Loucy (cell line): ENCODE measurements around the gene KRT8.

Source experiments
- H2AFZ ChIP-seq: fragments of 200-600 bp; sonication (generic); 2 replicates; pipeline ENCODE4 v1.6.0; 2016; ENCODE audit warnings: antibody characterized with exemption, mild to moderate bottlenecking, low read length, moderate library complexity
- H3F3A ChIP-seq: fragments of 200-600 bp; 2 replicates; pipeline ENCODE4 v1.6.0; 2016; ENCODE audit warnings: antibody characterized with exemption, low read depth, mild to moderate bottlenecking
- H3K27me3 ChIP-seq: fragments of 200-600 bp; sonication (generic); 2 replicates; pipeline ENCODE4 v1.6.1; 2014; ENCODE audit warnings: low read length, mild to moderate bottlenecking; ENCODE audit not compliant: insufficient read depth, poor library complexity, severe bottlenecking
- H3K36me3 ChIP-seq: fragments of 200-600 bp; sonication (generic); 2 replicates; pipeline ENCODE4 v1.6.1; 2016; ENCODE audit warnings: low read length; ENCODE audit not compliant: insufficient read depth
- H3K4me1 ChIP-seq: fragments of 200-600 bp; sonication (generic); 2 replicates; pipeline ENCODE4 v1.5.1; 2014; ENCODE audit warnings: low read length, mild to moderate bottlenecking; ENCODE audit not compliant: insufficient read depth, poor library complexity, severe bottlenecking
- H3K4me2 ChIP-seq: fragments of 200-600 bp; sonication (generic); 2 replicates; pipeline ENCODE4 v1.6.0; 2014; ENCODE audit warnings: antibody characterized with exemption, low read length, low read depth, mild to moderate bottlenecking; ENCODE audit not compliant: poor library complexity, severe bottlenecking
- H3K4me3 ChIP-seq: fragments of 200-600 bp; sonication (generic); 2 replicates; pipeline ENCODE4 v1.5.1; 2014; ENCODE audit warnings: low read length, mild to moderate bottlenecking, mixed read lengths; ENCODE audit not compliant: poor library complexity, severe bottlenecking
- H3K79me2 ChIP-seq: fragments of 200-600 bp; sonication (generic); 2 replicates; pipeline ENCODE4 v1.6.1; 2014; ENCODE audit warnings: low read length; ENCODE audit not compliant: insufficient read depth
- H3K9ac ChIP-seq: fragments of 200-600 bp; sonication (generic); 2 replicates; pipeline ENCODE4 v1.6.0; 2014; ENCODE audit warnings: mild to moderate bottlenecking, low read depth, low read length, moderate library complexity; ENCODE audit not compliant: poor library complexity, severe bottlenecking
- H3K9me2 ChIP-seq: fragments of 200-600 bp; sonication (generic); replicated peaks from 2 replicates; pipeline ENCODE4 v1.6.1; 2016; ENCODE audit warnings: low read depth, low read length, mixed read lengths
- H3K9me3 ChIP-seq: fragments of 200-600 bp; sonication (generic); 2 replicates; pipeline ENCODE4 v1.6.1; 2014; ENCODE audit warnings: mild to moderate bottlenecking, antibody characterized with exemption, low read length, low read depth; ENCODE audit not compliant: insufficient read depth
- H4K20me1 ChIP-seq: fragments of 200-600 bp; sonication (generic); 2 replicates; pipeline ENCODE4 v1.6.0; 2014; ENCODE audit warnings: antibody characterized with exemption, low read length, mild to moderate bottlenecking; ENCODE audit not compliant: insufficient read depth, poor library complexity, severe bottlenecking
- EZH2phosphoT487 ChIP-seq: fragments of 200-600 bp; IDR thresholded peaks from 2 replicates; pipeline ENCODE4 v1.6.1; 2018; ENCODE audit warnings: antibody characterized with exemption, mild to moderate bottlenecking, moderate library complexity, borderline replicate concordance
- TF ChIP-seq, protein P1 (sequence below): fragments of 200-600 bp; sonication (generic); conservative IDR thresholded peaks from 2 replicates; pipeline ENCODE4 v1.5.1; 2014; ENCODE audit warnings: mild to moderate bottlenecking, antibody characterized with exemption, low read length

Gene KRT8

DNA sequence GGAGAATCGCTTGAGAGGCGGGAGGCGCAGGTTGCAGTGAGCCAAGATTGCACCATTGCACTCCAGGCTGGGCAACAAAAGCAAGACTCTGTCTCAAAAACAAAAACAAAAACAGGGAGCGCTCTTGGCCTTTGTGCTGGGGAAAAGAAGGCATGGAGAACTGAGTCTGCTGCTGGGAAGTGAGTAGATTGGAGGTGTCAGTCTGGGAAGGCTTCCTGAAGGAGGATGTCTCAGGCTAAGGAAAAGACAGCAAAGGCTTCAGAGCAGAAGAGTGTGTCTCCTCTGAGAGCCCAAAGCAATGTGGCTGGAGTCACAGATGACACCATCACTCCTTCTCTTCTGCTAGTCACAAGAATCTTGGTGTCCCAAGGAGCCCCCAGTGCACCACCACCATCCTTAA, 23.1 kb upstream of the KRT8 start:
- Histone ChIP-seq H4K20me1 (no peaks in the 10 kb centered on the region), H3K9me3 (no peaks in the 10 kb centered on the region), H3K79me2 (no peaks in the 10 kb centered on the region), H3K36me3 (no peaks in the 10 kb centered on the region), H3K27me3 (no peaks in the 10 kb centered on the region), H3F3A (no peaks in the 10 kb centered on the region), H2AFZ (no peak overlapping the region), H3K4me1 (no peaks in the 10 kb centered on the region), H3K4me3 (no peak overlapping the region), H3K9me2 (no peaks in the 10 kb centered on the region), H3K9ac (no peak overlapping the region), H3K4me2 (no peak overlapping the region)
- TF ChIP-seq EZH2phosphoT487, result no peak
- TF ChIP-seq, protein P1, sequence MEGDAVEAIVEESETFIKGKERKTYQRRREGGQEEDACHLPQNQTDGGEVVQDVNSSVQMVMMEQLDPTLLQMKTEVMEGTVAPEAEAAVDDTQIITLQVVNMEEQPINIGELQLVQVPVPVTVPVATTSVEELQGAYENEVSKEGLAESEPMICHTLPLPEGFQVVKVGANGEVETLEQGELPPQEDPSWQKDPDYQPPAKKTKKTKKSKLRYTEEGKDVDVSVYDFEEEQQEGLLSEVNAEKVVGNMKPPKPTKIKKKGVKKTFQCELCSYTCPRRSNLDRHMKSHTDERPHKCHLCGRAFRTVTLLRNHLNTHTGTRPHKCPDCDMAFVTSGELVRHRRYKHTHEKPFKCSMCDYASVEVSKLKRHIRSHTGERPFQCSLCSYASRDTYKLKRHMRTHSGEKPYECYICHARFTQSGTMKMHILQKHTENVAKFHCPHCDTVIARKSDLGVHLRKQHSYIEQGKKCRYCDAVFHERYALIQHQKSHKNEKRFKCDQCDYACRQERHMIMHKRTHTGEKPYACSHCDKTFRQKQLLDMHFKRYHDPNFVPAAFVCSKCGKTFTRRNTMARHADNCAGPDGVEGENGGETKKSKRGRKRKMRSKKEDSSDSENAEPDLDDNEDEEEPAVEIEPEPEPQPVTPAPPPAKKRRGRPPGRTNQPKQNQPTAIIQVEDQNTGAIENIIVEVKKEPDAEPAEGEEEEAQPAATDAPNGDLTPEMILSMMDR, result no peak

DNA sequence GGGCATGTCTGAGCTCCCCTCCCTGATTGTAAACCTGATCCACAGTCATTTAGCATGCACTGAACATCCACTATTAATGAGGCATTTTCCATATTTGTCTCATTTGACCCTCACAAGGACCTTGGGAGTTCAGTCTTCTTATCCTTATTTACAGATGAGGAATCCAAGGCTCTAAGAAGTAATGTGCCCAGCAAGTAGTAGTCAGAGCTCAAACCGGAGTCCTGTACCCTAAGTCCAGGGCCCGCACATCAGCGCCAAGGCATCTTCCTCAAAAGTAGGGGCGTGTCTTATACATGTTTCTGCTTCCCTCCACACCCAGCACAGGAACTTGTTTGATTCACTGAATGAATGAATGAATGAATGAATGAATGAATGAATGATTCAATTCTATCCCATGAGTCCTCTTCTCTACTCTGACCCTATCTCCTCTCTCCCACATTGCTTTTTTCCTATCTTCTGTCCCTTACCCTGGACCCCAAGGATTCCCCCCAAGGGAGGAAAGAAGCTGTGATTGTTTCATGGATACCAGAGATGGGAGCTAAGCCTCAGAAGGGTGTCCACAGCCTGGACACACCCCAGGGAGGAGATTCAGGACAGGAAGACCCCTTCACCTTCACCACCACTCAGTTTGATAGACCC, 21.8 kb upstream of the KRT8 start:
- H3K4me1 ChIP-seq, result no peaks in the 10 kb centered on the region
- no peaks in the 10 kb centered on the region for H3F3A ChIP-seq
- H3K9ac ChIP-seq, result no peak overlapping the region
- no peaks in the 10 kb centered on the region for H3K36me3 ChIP-seq
- TF ChIP-seq EZH2phosphoT487, result no peak
- TF ChIP-seq, protein P1, result no peak
- no peaks in the 10 kb centered on the region for H3K27me3 ChIP-seq
- no peak overlapping the region for H2AFZ ChIP-seq
- no peaks in the 10 kb centered on the region for H3K9me2 ChIP-seq
- H4K20me1 ChIP-seq, result no peaks in the 10 kb centered on the region
- H3K4me3 ChIP-seq, result no peak overlapping the region
- H3K9me3 ChIP-seq, result no peaks in the 10 kb centered on the region
- no peaks in the 10 kb centered on the region for H3K79me2 ChIP-seq
- H3K4me2 ChIP-seq, result no peak overlapping the region

DNA sequence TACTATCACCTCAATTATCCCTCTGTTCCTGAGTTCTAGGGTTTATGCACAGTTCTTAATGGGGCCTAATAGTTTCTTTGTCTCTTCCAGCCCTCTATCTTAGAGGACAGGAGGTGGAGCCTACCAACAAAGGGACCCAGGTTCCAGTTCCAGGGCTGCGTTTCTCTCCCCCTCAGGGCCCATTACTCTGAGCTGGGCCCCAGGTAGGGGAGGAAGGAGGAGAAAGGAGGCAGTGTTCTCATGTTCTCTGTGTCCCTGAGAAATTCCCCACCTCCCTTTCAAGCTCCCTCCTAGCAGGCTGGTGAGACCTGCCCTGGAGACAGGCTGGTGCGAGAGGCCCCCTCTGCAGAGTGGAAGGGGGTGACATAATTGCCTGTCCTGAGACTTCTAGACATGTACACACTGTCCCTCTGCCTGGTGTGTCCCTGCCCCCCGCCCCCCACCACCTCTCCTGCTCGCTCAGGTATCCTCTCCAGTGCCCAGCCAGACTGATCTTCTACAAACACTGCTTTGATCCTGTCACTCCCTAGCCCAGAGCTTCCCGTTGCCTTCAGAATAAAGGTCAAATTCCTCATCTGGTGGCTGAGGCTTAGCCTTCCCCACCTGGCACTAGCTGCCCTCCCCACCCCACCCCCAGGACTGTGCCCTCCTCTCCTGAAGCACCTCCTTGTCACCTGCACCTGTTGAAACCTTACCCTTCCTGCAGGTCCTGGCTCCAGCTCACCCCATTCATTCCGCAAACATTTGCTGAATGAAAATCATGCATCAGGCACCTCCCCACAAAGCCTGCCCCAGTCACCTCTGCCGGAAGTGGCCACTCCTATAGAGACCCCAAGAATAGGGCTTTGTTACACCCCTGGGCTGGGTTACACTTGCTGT, 21.1 kb upstream of the KRT8 start:
- TF ChIP-seq EZH2phosphoT487, result no peak
- TF ChIP-seq, protein P1, result no peak
- no peaks in the 10 kb centered on the region for H3K27me3 ChIP-seq
- no peak overlapping the region for H3K9ac ChIP-seq
- no peaks in the 10 kb centered on the region for H3K9me2 ChIP-seq
- no peaks in the 10 kb centered on the region for H3K79me2 ChIP-seq
- H3K4me2 ChIP-seq, result no peak overlapping the region
- no peaks in the 10 kb centered on the region for H3F3A ChIP-seq
- no peaks in the 10 kb centered on the region for H4K20me1 ChIP-seq
- H3K36me3 ChIP-seq, result no peaks in the 10 kb centered on the region
- no peaks in the 10 kb centered on the region for H3K4me1 ChIP-seq
- H3K9me3 ChIP-seq, result no peaks in the 10 kb centered on the region
- H3K4me3 ChIP-seq, result no peak overlapping the region
- H2AFZ ChIP-seq, result no peak overlapping the region
